ENCODE measurements around the gene CDK12.
"Not testable (repeated sequence)": the region's sequence is repeated elsewhere in the genome, so short reads cannot be mapped to it uniquely, and the experiment has no call there.

CDK12 gene

GRCh38 chr17:39487946-39488345 is 26.7 kb downstream of the CDK12 start:
- no peak for DNase-seq
- Histone ChIP-seq H3K27me3 (ENCODE audit: insufficient read depth, low read depth, severe bottlenecking) (no peaks in the 10 kb centered on the region), H3K27ac (no peak overlapping the region; the same call in 1 of the 2 replicates), H3K9me3 (ENCODE audit: severe bottlenecking) (no peaks in the 10 kb centered on the region), H3K36me3 (peaks cover 60% of the 10 kb centered on the region), H3K4me3 (ENCODE audit: low read depth, low read length) (no peak overlapping the region)
- no peak for TF ChIP-seq CTCF (IDR thresholded peaks at IDR 0.05; ENCODE audit: low read depth, low read length)

- peaks cover 87% of the 10 kb centered on the region for H3K36me3 ChIP-seq
- not testable (repeated sequence) for H3K9me3 ChIP-seq (ENCODE audit: severe bottlenecking); DNase-seq; H3K4me3 ChIP-seq (ENCODE audit: low read depth, low read length); H3K27me3 ChIP-seq (ENCODE audit: insufficient read depth, low read depth, severe bottlenecking); H3K27ac ChIP-seq
Measured at GRCh38 chr17:39496921-39497320, 35.6 kb downstream of the CDK12 start.

- no peaks in the 10 kb centered on the region for H3K9me3 ChIP-seq (ENCODE audit: severe bottlenecking)
- TF ChIP-seq CTCF (IDR thresholded peaks at IDR 0.05; ENCODE audit: low read depth, low read length) = no peak
- peaks cover 89% of the 10 kb centered on the region for H3K36me3 ChIP-seq
- no peak overlapping the region for H3K27ac ChIP-seq
- H3K27me3 ChIP-seq (ENCODE audit: insufficient read depth, low read depth, severe bottlenecking) = no peaks in the 10 kb centered on the region
- DNase-seq = no peak
- no peak overlapping the region for H3K4me3 ChIP-seq (ENCODE audit: low read depth, low read length)
Measured at GRCh38 chr17:39507511-39507910, 46.2 kb downstream of the CDK12 start.

GRCh38 chr17:39508987-39509386 is 47.7 kb downstream of the CDK12 start:
- DNase-seq = no peak
- Histone ChIP-seq H3K36me3 (peaks cover 89% of the 10 kb centered on the region), H3K9me3 (ENCODE audit: severe bottlenecking) (no peaks in the 10 kb centered on the region), H3K27me3 (ENCODE audit: insufficient read depth, low read depth, severe bottlenecking) (no peaks in the 10 kb centered on the region), H3K4me3 (ENCODE audit: low read depth, low read length) (no peak overlapping the region), H3K27ac (no peak overlapping the region)
- TF ChIP-seq CTCF (IDR thresholded peaks at IDR 0.05; ENCODE audit: low read depth, low read length) = no peak

- no peak overlapping the region for H3K4me3 ChIP-seq (ENCODE audit: low read depth, low read length)
- no peaks in the 10 kb centered on the region for H3K27me3 ChIP-seq (ENCODE audit: insufficient read depth, low read depth, severe bottlenecking)
- H3K27ac ChIP-seq = no peak overlapping the region
- no peak for TF ChIP-seq CTCF (IDR thresholded peaks at IDR 0.05; ENCODE audit: low read depth, low read length)
- H3K36me3 ChIP-seq = peaks cover 95% of the 10 kb centered on the region
- no peaks in the 10 kb centered on the region for H3K9me3 ChIP-seq (ENCODE audit: severe bottlenecking)
- DNase-seq = no peak
Measured at GRCh38 chr17:39513309-39513708, 52.0 kb downstream of the CDK12 start.

GRCh38 chr17:39513915-39514314 is 52.6 kb downstream of the CDK12 start:
- peaks cover 97% of the 10 kb centered on the region for H3K36me3 ChIP-seq

More at GRCh38 chr17:39513915-39514314, 52.6 kb downstream of the CDK12 start:
- TF ChIP-seq CTCF (IDR thresholded peaks at IDR 0.05; ENCODE audit: low read depth, low read length) = no peak
- Histone ChIP-seq H3K27ac (no peak overlapping the region), H3K4me3 (ENCODE audit: low read depth, low read length) (no peak overlapping the region), H3K27me3 (ENCODE audit: insufficient read depth, low read depth, severe bottlenecking) (no peaks in the 10 kb centered on the region), H3K9me3 (ENCODE audit: severe bottlenecking) (no peaks in the 10 kb centered on the region)
- DNase-seq = no peak

Measured in WERI-Rb-1 (cell line).